Natural killer cell (primary cell): ENCODE results near the gene SLC7A6OS. TPM values are rescaled to one million over a fixed set of nuclear protein-coding genes. Genes with fewer than 3 reads are reported as not detected.

ENCODE experiments used
- ATAC-seq, 3 donors: fragments of 150-1000 bp in 2 of 3; fragments of 200-7000 bp in 1 of 3; cut with Tn5 transposase; 1 replicate in 1 of 3; 2 replicates in 2 of 3; pipeline ENCODE4 v1.10.0; 2021; ENCODE audit warnings: mild to moderate bottlenecking in 2 of 3, moderate library complexity in 2 of 3
- DNase-seq, 2 donors: peaks; one replicate each; pipeline versions ENCODE4 v3.0.0 to v3.0.0-alpha.2; 2013 to 2021; ENCODE audit warnings: mixed read lengths in 1 of 2
- H3K27ac ChIP-seq: one replicate; pipeline ENCODE4 v1.5.1; 2013; ENCODE audit warnings: mild to moderate bottlenecking, low read length
- H3K27me3 ChIP-seq: one replicate; pipeline ENCODE4 v1.6.1; 2013; ENCODE audit warnings: low read length; ENCODE audit not compliant: control insufficient read depth, insufficient read depth
- H3K36me3 ChIP-seq: one replicate; pipeline ENCODE4 v1.6.1; 2013; ENCODE audit warnings: low read length; ENCODE audit not compliant: control insufficient read depth, insufficient read depth
- H3K4me1 ChIP-seq: one replicate; pipeline ENCODE4 v1.6.1; 2013; ENCODE audit warnings: low read length; ENCODE audit not compliant: control insufficient read depth, insufficient read depth
- H3K4me3 ChIP-seq: one replicate; pipeline ENCODE4 v1.5.1; 2013; ENCODE audit warnings: low read length
- H3K9me3 ChIP-seq: one replicate; pipeline ENCODE4 v1.6.1; 2013; ENCODE audit warnings: low read length; ENCODE audit not compliant: control insufficient read depth, insufficient read depth
- H3K27ac Mint-ChIP-seq, 2 donors: one replicate each; pipeline ENCODE4 v1.8.0; 2022; ENCODE audit warnings: mild to moderate bottlenecking in 2 of 2, mixed read lengths in 2 of 2, moderate library complexity in 1 of 2
- H3K27me3 Mint-ChIP-seq, 2 donors: one replicate each; pipeline ENCODE4 v1.8.0; 2022; ENCODE audit warnings: low read depth in 2 of 2, mixed read lengths in 2 of 2
- H3K36me3 Mint-ChIP-seq: one replicate; pipeline ENCODE4 v1.8.0; 2022; ENCODE audit warnings: mixed read lengths
- H3K4me1 Mint-ChIP-seq, 2 donors: one replicate each; pipeline ENCODE4 v1.8.0; 2022; ENCODE audit warnings: mixed read lengths in 2 of 2
- H3K4me3 Mint-ChIP-seq: one replicate; pipeline ENCODE4 v1.8.0; 2022; ENCODE audit warnings: mild to moderate bottlenecking, moderate library complexity, mixed read lengths
- H3K9me3 Mint-ChIP-seq, 2 donors: one replicate each; pipeline ENCODE4 v1.8.0; 2022; ENCODE audit warnings: mixed read lengths in 2 of 2
- WGBS: methylation state at CpG from one replicate; pipeline ENCODE4 v1.1.7; 2013; ENCODE audit warnings: missing lambda C conversion rate; ENCODE audit not compliant: insufficient coverage; 5-methylcytosine and 5-hydroxymethylcytosine counted together
- intact Hi-C: fragments of 100-400 bp; cut with micrococcal nuclease; formaldehyde crosslinking; loops from one replicate; pipeline ENCODE4 v1.14.2; 2022
- total RNA-seq, 4 donors: library from RNA; stranded (reverse); fragments of 120-200 nt in 1 of 4; gene quantifications; one replicate each; pipeline versions ENCODE4 v1.2.3 to v1.2.4, GENCODE V29; 2013 to 2022
- TF ChIP-seq, protein P1 (sequence below): fragments of 200-600 bp; IDR thresholded peaks from one replicate; pipeline ENCODE4 v1.8.0; 2022; ENCODE audit warnings: antibody characterized with exemption

The SLC7A6OS gene
- total RNA-seq, 3 donors from 2014 or later (not counting 1 experiment from before 2014, with no cell fraction given) = 46.3 to 57.3 (median 56.1) TPM

DNA sequence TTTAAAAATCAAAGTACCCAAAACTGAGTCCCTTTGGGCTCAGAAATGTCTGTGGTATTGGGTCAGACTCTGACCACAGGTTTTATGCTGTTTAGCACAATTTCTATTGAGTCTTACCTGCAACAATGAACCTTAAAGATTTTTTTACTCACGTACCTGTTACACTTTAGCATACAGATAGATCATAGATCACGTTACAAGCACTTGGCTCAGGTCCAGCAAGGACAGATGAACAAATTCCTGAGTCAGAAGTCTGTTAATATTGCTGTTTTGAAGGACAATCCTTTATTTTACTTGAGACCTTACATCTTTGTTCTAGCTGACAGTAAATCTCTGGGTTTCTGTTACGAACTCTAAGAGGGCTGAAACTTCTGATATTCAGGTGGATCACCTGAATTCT, 12.8 kb downstream of the SLC7A6OS start:
- WGBS = 90% methylated on average over 3 of the region's 3 CpGs
- peaks cover 52% of the 10 kb centered on the region for H3K36me3 Mint-ChIP-seq

DNA sequence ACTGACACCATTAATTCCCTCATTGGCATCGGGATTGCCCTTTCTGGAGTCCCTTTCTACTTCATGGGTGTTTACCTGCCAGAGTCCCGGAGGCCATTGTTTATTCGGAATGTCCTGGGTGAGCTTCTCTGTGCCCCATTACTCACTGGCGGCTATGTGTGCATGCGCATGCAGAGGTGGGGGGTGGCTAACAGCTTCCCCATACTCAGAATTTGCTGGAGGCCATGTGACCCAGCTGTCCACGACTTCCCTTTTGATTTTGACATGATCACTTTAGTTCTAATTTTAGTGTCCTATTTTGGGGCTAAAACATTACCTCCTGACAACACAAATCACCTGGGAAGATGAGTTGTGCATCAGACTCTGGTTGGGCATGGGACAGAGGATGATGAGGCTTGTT, 14.1 kb downstream of the SLC7A6OS start:
- H3K27ac ChIP-seq = no peak overlapping the region

More for the DNA sequence above, 12.8 kb downstream of the SLC7A6OS start:
- Mint-ChIP-seq H3K27me3 (no peaks in the 10 kb centered on the region), H3K4me3 (no peak overlapping the region), H3K27ac (peak overlapping the region; percentile 42 to 69), H3K9me3 (no peaks in the 10 kb centered on the region), H3K4me1 (peaks cover 10 to 13% of the 10 kb centered on the region in 2 donors)
- DNase-seq (peak in 1 of 2 donors; percentile 2), ATAC-seq (no peak)
- Histone ChIP-seq H3K9me3 (no peaks in the 10 kb centered on the region), H3K27me3 (no peaks in the 10 kb centered on the region), H3K4me1 (peaks cover 2% of the 10 kb centered on the region), H3K36me3 (peaks cover 91% of the 10 kb centered on the region), H3K27ac (no peak overlapping the region), H3K4me3 (no peak overlapping the region)
- TF ChIP-seq, protein P1, sequence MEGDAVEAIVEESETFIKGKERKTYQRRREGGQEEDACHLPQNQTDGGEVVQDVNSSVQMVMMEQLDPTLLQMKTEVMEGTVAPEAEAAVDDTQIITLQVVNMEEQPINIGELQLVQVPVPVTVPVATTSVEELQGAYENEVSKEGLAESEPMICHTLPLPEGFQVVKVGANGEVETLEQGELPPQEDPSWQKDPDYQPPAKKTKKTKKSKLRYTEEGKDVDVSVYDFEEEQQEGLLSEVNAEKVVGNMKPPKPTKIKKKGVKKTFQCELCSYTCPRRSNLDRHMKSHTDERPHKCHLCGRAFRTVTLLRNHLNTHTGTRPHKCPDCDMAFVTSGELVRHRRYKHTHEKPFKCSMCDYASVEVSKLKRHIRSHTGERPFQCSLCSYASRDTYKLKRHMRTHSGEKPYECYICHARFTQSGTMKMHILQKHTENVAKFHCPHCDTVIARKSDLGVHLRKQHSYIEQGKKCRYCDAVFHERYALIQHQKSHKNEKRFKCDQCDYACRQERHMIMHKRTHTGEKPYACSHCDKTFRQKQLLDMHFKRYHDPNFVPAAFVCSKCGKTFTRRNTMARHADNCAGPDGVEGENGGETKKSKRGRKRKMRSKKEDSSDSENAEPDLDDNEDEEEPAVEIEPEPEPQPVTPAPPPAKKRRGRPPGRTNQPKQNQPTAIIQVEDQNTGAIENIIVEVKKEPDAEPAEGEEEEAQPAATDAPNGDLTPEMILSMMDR = no peak
- intact Hi-C loops = no loop called here

DNA sequence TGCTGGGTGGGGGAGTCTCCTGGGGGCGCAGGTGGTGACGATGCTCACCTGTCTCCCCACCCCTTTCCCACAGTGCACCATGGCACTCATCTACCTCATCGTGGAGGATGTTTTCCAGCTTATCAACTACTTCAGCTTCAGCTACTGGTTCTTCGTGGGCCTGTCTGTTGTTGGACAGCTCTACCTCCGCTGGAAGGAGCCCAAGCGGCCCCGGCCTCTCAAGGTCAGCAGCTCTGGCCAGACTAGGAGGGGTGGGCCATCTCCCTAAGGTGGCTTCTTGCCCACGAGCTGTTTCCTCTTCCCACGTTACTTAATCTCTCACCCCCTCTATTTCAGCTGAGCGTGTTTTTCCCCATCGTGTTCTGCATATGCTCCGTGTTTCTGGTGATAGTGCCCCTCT, 14.5 kb downstream of the SLC7A6OS start:
- Mint-ChIP-seq H3K4me3 (no peak overlapping the region), H3K27ac (peak overlapping the region in 1 of 2 donors; percentile 36), H3K4me1 (peaks cover 23 to 26% of the 10 kb centered on the region in 2 donors), H3K27me3 (no peaks in the 10 kb centered on the region), H3K36me3 (peaks cover 38% of the 10 kb centered on the region), H3K9me3 (no peaks in the 10 kb centered on the region)
- H3K4me1 ChIP-seq = peaks cover 14% of the 10 kb centered on the region
- H3K4me3 ChIP-seq = no peak overlapping the region
- TF ChIP-seq, protein P1 = no peak
- intact Hi-C loops = no loop called here
- no peaks in the 10 kb centered on the region for H3K27me3 ChIP-seq
- peaks cover 91% of the 10 kb centered on the region for H3K36me3 ChIP-seq
- ATAC-seq = no peak
- WGBS = 89% methylated on average over 12 of the region's 12 CpGs
- no peak for DNase-seq
- no peaks in the 10 kb centered on the region for H3K9me3 ChIP-seq
- no peak overlapping the region for H3K27ac ChIP-seq

More for the DNA sequence above, 14.1 kb downstream of the SLC7A6OS start:
- peaks cover 91% of the 10 kb centered on the region for H3K36me3 ChIP-seq
- no peaks in the 10 kb centered on the region for H3K9me3 Mint-ChIP-seq
- peaks cover 11% of the 10 kb centered on the region for H3K4me1 ChIP-seq
- H3K4me3 ChIP-seq = no peak overlapping the region
- no peak overlapping the region for H3K4me3 Mint-ChIP-seq
- peaks cover 42% of the 10 kb centered on the region for H3K36me3 Mint-ChIP-seq
- H3K9me3 ChIP-seq = no peaks in the 10 kb centered on the region
- intact Hi-C loops = no loop called here
- DNase-seq = no peak
- TF ChIP-seq, protein P1 = no peak
- no peaks in the 10 kb centered on the region for H3K27me3 Mint-ChIP-seq
- peaks cover 19 to 22% of the 10 kb centered on the region in 2 donors for H3K4me1 Mint-ChIP-seq
- WGBS = 75% methylated on average over 6 of the region's 6 CpGs
- no peak for ATAC-seq
- H3K27me3 ChIP-seq = no peaks in the 10 kb centered on the region
- peak overlapping the region in 1 of 2 donors; percentile 42 for H3K27ac Mint-ChIP-seq

DNA sequence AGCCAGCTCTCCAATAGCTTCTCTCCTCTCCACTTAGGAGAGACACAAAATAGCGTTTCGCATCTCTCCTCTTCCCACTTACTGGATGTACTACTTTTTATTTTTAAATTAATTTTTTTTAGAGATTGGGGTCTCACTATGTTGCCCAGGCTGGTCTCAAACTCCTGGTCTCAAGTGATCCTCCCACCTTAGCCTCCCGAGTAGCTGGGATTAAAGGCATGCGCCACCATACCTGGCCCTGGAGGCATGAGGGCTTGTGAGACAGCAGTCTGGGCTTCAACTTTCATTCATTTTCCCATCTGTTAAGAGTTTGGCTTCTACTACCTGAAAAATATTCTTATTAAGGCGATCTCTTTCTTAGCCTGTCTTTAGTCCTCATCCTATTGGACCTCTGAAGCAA, 18.3 kb downstream of the SLC7A6OS start:
- TF ChIP-seq, protein P1 = no peak
- Mint-ChIP-seq H3K27ac (peak overlapping the region; percentile 77 to 88), H3K27me3 (no peaks in the 10 kb centered on the region), H3K4me1 (peaks cover 52 to 54% of the 10 kb centered on the region in 2 donors), H3K36me3 (peaks cover 7% of the 10 kb centered on the region), H3K4me3 (no peak overlapping the region), H3K9me3 (no peaks in the 10 kb centered on the region)
- Histone ChIP-seq H3K9me3 (no peaks in the 10 kb centered on the region), H3K4me1 (peaks cover 51% of the 10 kb centered on the region), H3K36me3 (peaks cover 64% of the 10 kb centered on the region), H3K27me3 (no peaks in the 10 kb centered on the region), H3K27ac (no peak overlapping the region), H3K4me3 (no peak overlapping the region)
- DNase-seq (no peak), ATAC-seq (no peak)
- intact Hi-C loops = no loop called here
- 99% methylated on average over 3 of the region's 5 CpGs for WGBS
